ENCODE data around the gene SHISA9.

Gene SHISA9

GRCh38 chr16:13047276-13047675, 145.9 kb downstream of the SHISA9 start:
- H3K9me2 ChIP-seq (replicated peaks; ENCODE audit: control insufficient read depth, low read length): no peaks in the 10 kb centered on the region
- H4K20me1 ChIP-seq (ENCODE audit: control insufficient read depth, insufficient read depth, low read depth, low read length): no peaks in the 10 kb centered on the region
- no peaks in the 10 kb centered on the region for H3F3A ChIP-seq (ENCODE audit: control insufficient read depth, insufficient read depth)
- H3K27me3 ChIP-seq (ENCODE audit: control insufficient read depth, low read length): no peaks in the 10 kb centered on the region
- no peaks in the 10 kb centered on the region for H3K4me1 ChIP-seq (ENCODE audit: control insufficient read depth, low read length)
- TF ChIP-seq CTCF (IDR thresholded peaks at IDR 0.05; ENCODE audit: low read depth, low read length, poor library complexity, severe bottlenecking) (no peak), EZH2phosphoT487 (IDR thresholded peaks at IDR 0.05; ENCODE audit: borderline replicate concordance, low read length) (no peak)
- H3K4me3 ChIP-seq (ENCODE audit: low read length): no peak overlapping the region
- H3K4me2 ChIP-seq (ENCODE audit: low read length): no peak overlapping the region
- peaks cover 6% of the 10 kb centered on the region for H3K9me3 ChIP-seq (ENCODE audit: control insufficient read depth, insufficient read depth, low read length)
- H3K36me3 ChIP-seq (ENCODE audit: control insufficient read depth, low read length): no peaks in the 10 kb centered on the region
- H3K79me2 ChIP-seq (ENCODE audit: control insufficient read depth, low read length): no peaks in the 10 kb centered on the region
- no peak overlapping the region for H3K27ac ChIP-seq (ENCODE audit: low read depth, low read length)

- Histone ChIP-seq H3K4me3 (ENCODE audit: low read length) (no peak overlapping the region), H4K20me1 (ENCODE audit: control insufficient read depth, insufficient read depth, low read depth, low read length) (no peaks in the 10 kb centered on the region), H3K9me3 (ENCODE audit: control insufficient read depth, insufficient read depth, low read length) (peaks cover 6% of the 10 kb centered on the region), H3K9me2 (replicated peaks; ENCODE audit: control insufficient read depth, low read length) (no peaks in the 10 kb centered on the region), H3K79me2 (ENCODE audit: control insufficient read depth, low read length) (no peaks in the 10 kb centered on the region), H3K36me3 (ENCODE audit: control insufficient read depth, low read length) (no peaks in the 10 kb centered on the region), H3K27ac (ENCODE audit: low read depth, low read length) (no peak overlapping the region), H3K4me2 (ENCODE audit: low read length) (no peak overlapping the region), H3F3A (ENCODE audit: control insufficient read depth, insufficient read depth) (no peaks in the 10 kb centered on the region), H3K27me3 (ENCODE audit: control insufficient read depth, low read length) (no peaks in the 10 kb centered on the region), H3K4me1 (ENCODE audit: control insufficient read depth, low read length) (no peaks in the 10 kb centered on the region)
- no peak for TF ChIP-seq EZH2phosphoT487 (IDR thresholded peaks at IDR 0.05; ENCODE audit: borderline replicate concordance, low read length)
- TF ChIP-seq CTCF (IDR thresholded peaks at IDR 0.05; ENCODE audit: low read depth, low read length, poor library complexity, severe bottlenecking): no peak
Observed at GRCh38 chr16:13049688-13050087, 148.3 kb downstream of the SHISA9 start.

- no peaks in the 10 kb centered on the region for H3F3A ChIP-seq (ENCODE audit: control insufficient read depth, insufficient read depth)
- H3K4me1 ChIP-seq (ENCODE audit: control insufficient read depth, low read length): no peaks in the 10 kb centered on the region
- H3K36me3 ChIP-seq (ENCODE audit: control insufficient read depth, low read length): no peaks in the 10 kb centered on the region
- no peak overlapping the region for H3K27ac ChIP-seq (ENCODE audit: low read depth, low read length)
- no peaks in the 10 kb centered on the region for H3K79me2 ChIP-seq (ENCODE audit: control insufficient read depth, low read length)
- no peaks in the 10 kb centered on the region for H3K27me3 ChIP-seq (ENCODE audit: control insufficient read depth, low read length)
- no peak for TF ChIP-seq CTCF (IDR thresholded peaks at IDR 0.05; ENCODE audit: low read depth, low read length, poor library complexity, severe bottlenecking)
- TF ChIP-seq EZH2phosphoT487 (IDR thresholded peaks at IDR 0.05; ENCODE audit: borderline replicate concordance, low read length): no peak
- H3K4me3 ChIP-seq (ENCODE audit: low read length): no peak overlapping the region
- H3K4me2 ChIP-seq (ENCODE audit: low read length): no peak overlapping the region
- peaks cover 6% of the 10 kb centered on the region for H3K9me3 ChIP-seq (ENCODE audit: control insufficient read depth, insufficient read depth, low read length)
- no peaks in the 10 kb centered on the region for H3K9me2 ChIP-seq (replicated peaks; ENCODE audit: control insufficient read depth, low read length)
- H4K20me1 ChIP-seq (ENCODE audit: control insufficient read depth, insufficient read depth, low read depth, low read length): no peaks in the 10 kb centered on the region
Observed at GRCh38 chr16:13052431-13052830, 151.0 kb downstream of the SHISA9 start.

- Histone ChIP-seq H3K36me3 (ENCODE audit: control insufficient read depth, low read length) (no peaks in the 10 kb centered on the region), H3K79me2 (ENCODE audit: control insufficient read depth, low read length) (no peaks in the 10 kb centered on the region), H3K27me3 (ENCODE audit: control insufficient read depth, low read length) (no peaks in the 10 kb centered on the region), H3K4me1 (ENCODE audit: control insufficient read depth, low read length) (no peaks in the 10 kb centered on the region), H3K9me3 (ENCODE audit: control insufficient read depth, insufficient read depth, low read length) (no peaks in the 10 kb centered on the region), H3K4me2 (ENCODE audit: low read length) (no peak overlapping the region), H4K20me1 (ENCODE audit: control insufficient read depth, insufficient read depth, low read depth, low read length) (no peaks in the 10 kb centered on the region), H3K4me3 (ENCODE audit: low read length) (no peak overlapping the region), H3K27ac (ENCODE audit: low read depth, low read length) (no peak overlapping the region), H3K9me2 (replicated peaks; ENCODE audit: control insufficient read depth, low read length) (no peaks in the 10 kb centered on the region), H3F3A (ENCODE audit: control insufficient read depth, insufficient read depth) (no peaks in the 10 kb centered on the region)
- TF ChIP-seq EZH2phosphoT487 (IDR thresholded peaks at IDR 0.05; ENCODE audit: borderline replicate concordance, low read length) (no peak), CTCF (IDR thresholded peaks at IDR 0.05; ENCODE audit: low read depth, low read length, poor library complexity, severe bottlenecking) (no peak)
Observed at GRCh38 chr16:13055480-13055879, 154.1 kb downstream of the SHISA9 start.
